WTC11 (cell line): ENCODE results near the gene IQCE. TPM values are rescaled to one million over a fixed set of nuclear protein-coding genes. Genes with fewer than 3 reads are reported as not detected.
"Not testable (repeated sequence)": the region's sequence is repeated elsewhere in the genome, so short reads cannot be mapped to it uniquely, and the experiment has no call there.

Experiments used
- ATAC-seq: fragments of 200-7000 bp; cut with Tn5 transposase; 2 replicates; pipeline ENCODE4 v1.10.0; 2021; ENCODE audit warnings: mild to moderate bottlenecking, moderate library complexity
- CTCF ChIA-PET: fragments of 300-600 bp; sonication (Branson Sonifier 250); formaldehyde crosslinking; loops from one replicate; lab custom pipeline; 2021; ENCODE audit warnings: antibody characterized with exemption; lab: Charles Lee
- POLR2A ChIA-PET: fragments of 350-600 bp; sonication (Branson Sonifier 250); formaldehyde crosslinking; loops from one replicate; lab custom pipeline; 2021; ENCODE audit warnings: antibody characterized with exemption; lab: Charles Lee
- DNase-seq: peaks from one replicate; pipeline ENCODE4 v3.0.0; 2021; ENCODE audit warnings: low spot score
- H3K27ac Mint-ChIP-seq: 2 replicates; pipeline ENCODE4 v1.8.0; 2021; ENCODE audit warnings: mixed read lengths
- H3K27me3 Mint-ChIP-seq: 2 replicates; pipeline ENCODE4 v1.8.0; 2021; ENCODE audit warnings: low read depth, mild to moderate bottlenecking, moderate library complexity, mixed read lengths
- H3K36me3 Mint-ChIP-seq: 2 replicates; pipeline ENCODE4 v1.8.0; 2021; ENCODE audit warnings: mixed read lengths
- H3K4me1 Mint-ChIP-seq: 2 replicates; pipeline ENCODE4 v1.8.0; 2022; ENCODE audit warnings: mixed read lengths
- H3K4me3 Mint-ChIP-seq: 2 replicates; pipeline ENCODE4 v1.8.0; 2021; ENCODE audit warnings: mild to moderate bottlenecking, moderate library complexity, mixed read lengths
- H3K9me3 Mint-ChIP-seq: 2 replicates; pipeline ENCODE4 v1.8.0; 2021; ENCODE audit warnings: mixed read lengths
- AFF4 ChIP-seq: sonication (generic); formaldehyde crosslinking; IDR thresholded peaks from 2 replicates; pipeline ENCODE4 v1.8.1; 2023; ENCODE audit warnings: mild to moderate bottlenecking, missing genetic modification reagents, borderline replicate concordance
- E2F1 ChIP-seq: sonication (generic); formaldehyde crosslinking; IDR thresholded peaks from 2 replicates; pipeline ENCODE4 v1.8.0; 2022; ENCODE audit warnings: mild to moderate bottlenecking, missing genetic modification reagents
- ERG ChIP-seq: fragments of 250-450 bp; sonication (Bioruptor Pico); IDR thresholded peaks from 2 replicates; pipeline ENCODE4 v1.8.0; 2021; ENCODE audit warnings: mild to moderate bottlenecking
- total RNA-seq: library from RNA; stranded (reverse); gene quantifications from 3 replicates; pipeline ENCODE4 v1.2.3, GENCODE V29; 2021

The IQCE gene
- total RNA-seq, 1 experiment from 2014 or later: 4.4 TPM

- TF ChIP-seq ERG (CRISPR knock-in tag) (no peak), AFF4 (CRISPR knock-in tag) (no peak), E2F1 (no peak)
These were observed 28.4 kb upstream of the IQCE start (continued) for GRCh38 chr7:2530071-2530987.

GRCh38 chr7:2530994-2531795, 27.6 kb upstream of the IQCE start:
- H3K27ac Mint-ChIP-seq: 0 out of 2 replicates have a peak overlapping the region, but pooled peaks have one; percentile 70
- ATAC-seq: peak; percentile 15; the same call in 1 of the 2 replicates
- H3K4me1 Mint-ChIP-seq: peaks cover 12% of the 10 kb centered on the region
- H3K36me3 Mint-ChIP-seq, POLR2A ChIA-PET, DNase-seq, H3K4me3 Mint-ChIP-seq, H3K27me3 Mint-ChIP-seq, H3K9me3 Mint-ChIP-seq: not testable (repeated sequence)
- CTCF ChIA-PET: interaction anchor here (1.0 to 1.3 kb wide), 2 partner anchors 28 to 62 kb away, joined by 3 read pairs; partner anchors contain the start of gene IQCE

- POLR2A ChIA-PET, H3K27me3 Mint-ChIP-seq, DNase-seq, H3K4me3 Mint-ChIP-seq, H3K9me3 Mint-ChIP-seq, H3K36me3 Mint-ChIP-seq, CTCF ChIA-PET, H3K27ac Mint-ChIP-seq: not testable (repeated sequence)
- ATAC-seq: peak; percentile 6; the same call in 1 of the 2 replicates
- peaks cover 11% of the 10 kb centered on the region for H3K4me1 Mint-ChIP-seq
These were observed 27.0 kb upstream of the IQCE start for GRCh38 chr7:2531796-2532110.

- ATAC-seq, H3K4me3 Mint-ChIP-seq, CTCF ChIA-PET, H3K9me3 Mint-ChIP-seq, H3K27ac Mint-ChIP-seq, DNase-seq, H3K36me3 Mint-ChIP-seq, POLR2A ChIA-PET, H3K27me3 Mint-ChIP-seq: not testable (repeated sequence)
- peaks cover 11% of the 10 kb centered on the region for H3K4me1 Mint-ChIP-seq
These were observed 26.5 kb upstream of the IQCE start for GRCh38 chr7:2532199-2532772.

GRCh38 chr7:2532816-2533215, 26.0 kb upstream of the IQCE start:
- ChIA-PET CTCF (interaction anchor here (0.6 kb wide), 1 partner anchor 1859 kb away, joined by 3 read pairs; no protein-coding TSS in a partner anchor), POLR2A (interaction anchor here (0.7 kb wide), 2 partner anchors 34 to 398 kb away, joined by 5 read pairs; no protein-coding TSS in a partner anchor)
- not testable (repeated sequence) for H3K4me1 Mint-ChIP-seq, H3K9me3 Mint-ChIP-seq, H3K4me3 Mint-ChIP-seq, H3K27ac Mint-ChIP-seq, H3K27me3 Mint-ChIP-seq, ATAC-seq, H3K36me3 Mint-ChIP-seq, DNase-seq

- DNase-seq, ATAC-seq, CTCF ChIA-PET: not testable (repeated sequence)
These were observed 25.2 kb upstream of the IQCE start for GRCh38 chr7:2533566-2533965.

GRCh38 chr7:2534214-2534613, 24.6 kb upstream of the IQCE start:
- ATAC-seq, H3K9me3 Mint-ChIP-seq, H3K27ac Mint-ChIP-seq, H3K4me1 Mint-ChIP-seq, CTCF ChIA-PET, H3K36me3 Mint-ChIP-seq, POLR2A ChIA-PET, H3K4me3 Mint-ChIP-seq, DNase-seq, H3K27me3 Mint-ChIP-seq: not testable (repeated sequence)

More at GRCh38 chr7:2533566-2533965, 25.2 kb upstream of the IQCE start:
- H3K4me3 Mint-ChIP-seq, POLR2A ChIA-PET, H3K4me1 Mint-ChIP-seq, H3K9me3 Mint-ChIP-seq, H3K27ac Mint-ChIP-seq, H3K36me3 Mint-ChIP-seq, H3K27me3 Mint-ChIP-seq: not testable (repeated sequence)

GRCh38 chr7:2535872-2536627, 22.7 kb upstream of the IQCE start:
- H3K4me1 Mint-ChIP-seq, H3K9me3 Mint-ChIP-seq, DNase-seq, CTCF ChIA-PET, H3K27me3 Mint-ChIP-seq, ATAC-seq, H3K36me3 Mint-ChIP-seq, H3K27ac Mint-ChIP-seq, POLR2A ChIA-PET, H3K4me3 Mint-ChIP-seq: not testable (repeated sequence)
